Endothelial cell of umbilical vein (primary cell): ENCODE measurements around the gene IER5. TPM values are rescaled to one million over a fixed set of nuclear protein-coding genes. Genes with fewer than 3 reads are reported as not detected.

ENCODE experiments used
- BruUV-seq: library from RNA; stranded (reverse); fragments of 400-500 nt; replicated peaks from 2 replicates; lab custom pipeline; 2021; lab: Mats Ljungman, UMichigan
- CTCF ChIA-PET: fragments of 300-600, 350-600 bp; sonication (Branson Sonifier 250); formaldehyde crosslinking; loops from one replicate; lab custom pipeline; 2021; ENCODE audit warnings: antibody characterized with exemption, inconsistent platforms; lab: Charles Lee
- POLR2A ChIA-PET: fragments of 300-600, 350-600 bp; sonication (Branson Sonifier 250); formaldehyde crosslinking; loops from one replicate; lab custom pipeline; 2021; ENCODE audit warnings: antibody characterized with exemption, inconsistent platforms; lab: Charles Lee
- DNase-seq: peaks from one replicate; pipeline ENCODE4 v3.0.0-alpha.2; 2011; ENCODE audit warnings: low read depth, low spot score
- FAIRE-seq: peaks from 2 replicates; lab custom pipeline; 2011; peaks lifted over from hg19 to GRCh38; lab: Jason Lieb, UNC
- H2AFZ ChIP-seq: 2 replicates; pipeline ENCODE4 v1.6.0; 2012; ENCODE audit warnings: low read depth, low read length, control low read depth, inconsistent platforms
- H3K27ac ChIP-seq: 2 replicates; pipeline ENCODE4 v1.5.1; 2011; ENCODE audit warnings: low read depth, mild to moderate bottlenecking, control low read depth, low read length, moderate library complexity; ENCODE audit not compliant: insufficient read depth
- H3K27me3 ChIP-seq, 2 experiments: 2 replicates each; pipeline versions ENCODE4 v1.6.0 to v1.6.1; 2011; ENCODE audit warnings: low read length in 2 of 2, mixed read lengths in 1 of 2; ENCODE audit not compliant: control insufficient read depth in 2 of 2, insufficient read depth in 2 of 2
- H3K36me3 ChIP-seq, 2 experiments: 2 replicates in 1 of 2; 3 replicates in 1 of 2; pipeline ENCODE4 v1.5.1; 2011; ENCODE audit warnings: low read length in 2 of 2, mild to moderate bottlenecking in 1 of 2, moderate library complexity in 1 of 2; ENCODE audit not compliant: control insufficient read depth in 2 of 2, insufficient read depth in 2 of 2; ENCODE audit errors: extremely low read depth in 1 of 2
- H3K4me1 ChIP-seq: 3 replicates; pipeline ENCODE4 v1.5.1; 2011; ENCODE audit warnings: mild to moderate bottlenecking, low read length; ENCODE audit not compliant: control insufficient read depth, insufficient read depth; ENCODE audit errors: extremely low read depth
- H3K4me2 ChIP-seq: 2 replicates; pipeline ENCODE4 v1.6.1; 2011; ENCODE audit warnings: low read length, control low read depth, mixed read lengths; ENCODE audit not compliant: insufficient read depth
- H3K4me3 ChIP-seq, 3 experiments: fragments of 200-600 bp in 1 of 3; sonication (generic), shearing (Covaris generic) in 1 of 3; replicated peaks in 1 of 3; 2 replicates each; pipeline ENCODE4 v1.5.1; 2011 to 2016; ENCODE audit warnings: control low read depth in 3 of 3, low read length in 3 of 3, mild to moderate bottlenecking in 2 of 3, inconsistent platforms in 1 of 3, low read depth in 1 of 3, moderate library complexity in 1 of 3; ENCODE audit not compliant: insufficient read depth in 1 of 3
- H3K79me2 ChIP-seq: 2 replicates; pipeline ENCODE4 v1.6.0; 2012; ENCODE audit warnings: low read length, inconsistent platforms; ENCODE audit not compliant: control insufficient read depth, insufficient read depth
- H3K9ac ChIP-seq: replicated peaks from 2 replicates; pipeline ENCODE3; 2011; ENCODE audit warnings: low read length, control low read depth; ENCODE audit not compliant: insufficient read depth; ENCODE audit errors: extremely low read depth
- H3K9me1 ChIP-seq: replicated peaks from 3 replicates; pipeline ENCODE4 v1.6.0; 2011; ENCODE audit warnings: mild to moderate bottlenecking, low read length; ENCODE audit not compliant: control insufficient read depth, insufficient read depth; ENCODE audit errors: extremely low read depth
- H3K9me3 ChIP-seq: replicated peaks from 2 replicates; pipeline ENCODE4 v1.5.1; 2012; ENCODE audit warnings: low read length, inconsistent platforms; ENCODE audit not compliant: control insufficient read depth, insufficient read depth
- H4K20me1 ChIP-seq: replicated peaks from 2 replicates; pipeline ENCODE3; 2011; ENCODE audit warnings: mild to moderate bottlenecking, low read length; ENCODE audit not compliant: control insufficient read depth, insufficient read depth; ENCODE audit errors: extremely low read depth
- CTCF ChIP-seq, 2 donors: IDR thresholded peaks; 1 replicate in 1 of 2; 2 replicates in 1 of 2; pipeline ENCODE4 v1.5.1; 2011; ENCODE audit warnings: low read length in 2 of 2, mild to moderate bottlenecking in 2 of 2, moderate library complexity in 2 of 2, control low read depth in 1 of 2, inconsistent platforms in 1 of 2, low read depth in 1 of 2; ENCODE audit not compliant: insufficient read depth in 1 of 2; ENCODE audit errors: extremely low read depth in 1 of 2
- EZH2 ChIP-seq: IDR thresholded peaks from 2 replicates; pipeline ENCODE4 v1.6.1; 2012; ENCODE audit warnings: borderline replicate concordance, low read depth, mild to moderate bottlenecking, moderate library complexity, low read length, inconsistent platforms; ENCODE audit not compliant: severe bottlenecking
- FOS ChIP-seq: IDR thresholded peaks from 2 replicates; pipeline ENCODE4 v1.6.1; 2011; ENCODE audit warnings: mild to moderate bottlenecking, low read length, moderate library complexity, borderline replicate concordance; ENCODE audit not compliant: insufficient read depth
- GATA2 ChIP-seq: IDR thresholded peaks from 2 replicates; pipeline ENCODE4 v1.7.0; 2011; ENCODE audit warnings: low read depth, mild to moderate bottlenecking, moderate library complexity, mixed read lengths, low read length; ENCODE audit not compliant: insufficient read length, insufficient read depth
- JUN ChIP-seq: IDR thresholded peaks from 2 replicates; pipeline ENCODE4 v1.6.1; 2011; ENCODE audit warnings: borderline replicate concordance, low read depth; ENCODE audit not compliant: insufficient read length, insufficient read depth
- MAX ChIP-seq: IDR thresholded peaks from 2 replicates; pipeline ENCODE4 v1.6.1; 2011; ENCODE audit not compliant: insufficient read depth, insufficient read length
- MYC ChIP-seq: IDR thresholded peaks from one replicate; pipeline ENCODE4 v1.6.1; 2011; ENCODE audit warnings: mild to moderate bottlenecking, low read depth, low read length
- POLR2A ChIP-seq: IDR thresholded peaks from 2 replicates; pipeline ENCODE4 v1.6.1; 2012; ENCODE audit warnings: low read depth, mild to moderate bottlenecking, control low read depth, low read length
- POLR2AphosphoS5 ChIP-seq: IDR thresholded peaks from 2 replicates; pipeline ENCODE4 v1.6.1; 2012; ENCODE audit warnings: low read depth, mild to moderate bottlenecking, control low read depth, low read length, moderate library complexity; ENCODE audit not compliant: insufficient read depth
- dilution Hi-C: fragments of 300-500 bp; cut with MboI; formaldehyde crosslinking; loops from one replicate; pipeline ENCODE4 v1.15.0; 2019; ENCODE audit warnings: low sequenced_read_pairs; ENCODE audit not compliant: extremely low pct_ligation_motif_present
- intact Hi-C: fragments of 100-400 bp; cut with micrococcal nuclease; formaldehyde crosslinking; loops from one replicate; pipeline ENCODE4 v1.10.0; 2022
- polyA plus RNA-seq, 4 experiments: library from polyadenylated mRNA; depleted of rRNA in 3 of 4; stranded (reverse) in 3 of 4; unstranded in 1 of 4; fragments of >200 nt; gene quantifications; 2 replicates each; pipeline versions ENCODE4 v1.2.1 to v1.2.3, GENCODE V29; 2011 to 2012; ENCODE audit warnings: missing spikeins in 1 of 4
- total RNA-seq: library from RNA; stranded (reverse); gene quantifications from 2 replicates; pipeline ENCODE4 v1.2.3, GENCODE V29; 2021

Gene IER5
- total and polyA plus RNA-seq, 2 donors (not counting 3 experiments of a cell fraction or from before 2014, with no cell fraction given) = 6.6 to 14.4 TPM

- H3K79me2 ChIP-seq = no peaks in the 10 kb centered on the region
- no peaks in the 10 kb centered on the region for H3K27me3 ChIP-seq
- no peak overlapping the region for H2AFZ ChIP-seq
- H4K20me1 ChIP-seq = no peaks in the 10 kb centered on the region
- POLR2A ChIA-PET = no interaction called here
- DNase-seq (no peak), FAIRE-seq (no peak)
- H3K4me3 ChIP-seq = no peak overlapping the region
- no peaks in the 10 kb centered on the region for H3K9me3 ChIP-seq
- dilution Hi-C loops = no loop called here
- no peaks in the 10 kb centered on the region for H3K36me3 ChIP-seq
- no TSS peak for BruUV-seq
- CTCF ChIA-PET = no interaction called here
- no peak overlapping the region for H3K9ac ChIP-seq
- intact Hi-C loops = no loop called here
- TF ChIP-seq JUN = no peak
- no peak for TF ChIP-seq EZH2
- TF ChIP-seq MYC = no peak
- no peak for TF ChIP-seq GATA2
- TF ChIP-seq FOS = no peak
- no peak for TF ChIP-seq CTCF (IDR thresholded peaks at IDR 0.05; ENCODE audit: extremely low read depth in 1 of 2, insufficient read depth in 1 of 2, low read depth in 1 of 2, low read length in 2 of 2)
- TF ChIP-seq MAX = no peak
- TF ChIP-seq POLR2A = no peak
- TF ChIP-seq POLR2AphosphoS5 = no peak
- no peak overlapping the region for H3K4me2 ChIP-seq
- H3K4me1 ChIP-seq = no peaks in the 10 kb centered on the region
- no peak overlapping the region for H3K27ac ChIP-seq
- H3K9me1 ChIP-seq = no peaks in the 10 kb centered on the region
These were observed 33.7 kb downstream of the IER5 start for GRCh38 chr1:181122222-181122621.
